ENCODE measurements around the gene LRMDA. TPM values are rescaled to one million over a fixed set of nuclear protein-coding genes. Genes with fewer than 3 reads are reported as not detected.

The LRMDA gene
- total RNA-seq, 1 experiment from 2014 or later: 1.2 TPM

DNA sequence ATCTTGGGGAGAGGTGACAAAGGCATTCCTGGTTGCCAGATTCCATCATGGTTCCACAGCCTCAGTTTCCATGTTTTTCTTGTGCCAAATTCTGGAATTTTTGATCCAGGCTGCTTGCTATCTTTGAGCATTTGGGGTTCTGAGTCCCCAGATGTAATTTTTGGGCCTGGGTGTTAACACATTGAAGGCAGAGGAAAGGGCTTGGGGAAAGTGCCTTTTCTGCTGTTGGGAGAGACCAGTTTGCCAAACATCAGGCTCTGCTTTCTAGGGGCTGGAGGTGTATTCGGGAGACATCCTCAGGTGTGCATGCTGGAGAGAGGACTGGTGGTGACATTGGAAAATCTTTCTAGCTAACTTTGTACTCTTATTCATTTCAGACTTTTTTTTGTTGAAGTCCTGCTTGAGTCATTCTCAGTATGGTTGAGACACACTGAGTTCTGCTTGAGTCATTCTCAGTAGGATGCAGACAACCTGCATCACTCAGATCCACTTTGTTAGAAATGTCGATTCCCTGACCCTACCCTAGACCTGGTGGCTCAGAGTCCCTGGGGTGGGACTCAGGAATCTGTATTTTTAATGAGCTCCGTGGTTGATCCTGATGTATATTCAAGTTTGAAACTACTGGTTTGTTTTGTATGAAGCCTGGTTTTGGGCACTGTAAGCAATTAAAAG is 101.0 kb downstream of the LRMDA start:
- intact Hi-C loops (cut with micrococcal nuclease): loop anchor here (1.0 to 10.0 kb wide), 5 partner anchors 123 to 550 kb away; no protein-coding TSS in a partner anchor
- CTCF ChIA-PET: no interaction called here
- peak overlapping the region; percentile 48 for H3K4me2 ChIP-seq (ENCODE audit: low read length)

GRCh38 chr10:75538144-75538543 is 106.7 kb downstream of the LRMDA start:
- Histone ChIP-seq H3K4me2 (ENCODE audit: low read length) (no peak overlapping the region), H3K27me3 (ENCODE audit: low read length) (peaks cover 50% of the 10 kb centered on the region), H2AFZ (ENCODE audit: low read length) (no peak overlapping the region), H3K9me2 (replicated peaks; ENCODE audit: low read length) (no peaks in the 10 kb centered on the region), H3K4me3 (ENCODE audit: low read length) (no peak overlapping the region), H3K36me3 (ENCODE audit: low read depth, low read length) (no peaks in the 10 kb centered on the region), H3F3A (ENCODE audit: low read length, unreplicated experiment) (peaks cover under 1% of the 10 kb centered on the region), H3K9me3 (ENCODE audit: low read length) (no peaks in the 10 kb centered on the region), H3K79me2 (ENCODE audit: low read length) (no peaks in the 10 kb centered on the region), H3K4me1 (ENCODE audit: insufficient read depth, low read length) (peaks cover 14% of the 10 kb centered on the region), H3K27ac (ENCODE audit: low read length) (no peak overlapping the region), H3K9ac (ENCODE audit: low read length) (no peak overlapping the region), H4K20me1 (ENCODE audit: low read length) (no peaks in the 10 kb centered on the region)
- TF ChIP-seq EZH2 (IDR thresholded peaks at IDR 0.05; ENCODE audit: low read length, unreplicated experiment) (no peak), EZH2phosphoT487 (IDR thresholded peaks at IDR 0.05; ENCODE audit: borderline replicate concordance, low read length) (no peak), CTCF (conservative IDR thresholded peaks at IDR 0.05; ENCODE audit: low read depth, low read length) (no peak)
- ChIA-PET POLR2A (ENCODE audit: unreplicated experiment) (no interaction called here), CTCF (no interaction called here)
- ATAC-seq: no peak
- no peak for DNase-seq
- intact Hi-C loops (cut with micrococcal nuclease): loop anchor here (10.0 kb wide), 1 partner anchor 497 kb away; no protein-coding TSS in a partner anchor
- no TSS peak for BruUV-seq (replicated peaks)

More for the DNA sequence above, 101.0 kb downstream of the LRMDA start:
- POLR2A ChIA-PET (ENCODE audit: unreplicated experiment): interaction anchor here (0.6 to 0.7 kb wide), 2 partner anchors 126 to 131 kb away, joined by 3 to 4 read pairs; partner anchors contain the start of gene ZNF503
- peak; percentile 74 for ATAC-seq
- H3K4me1 ChIP-seq (ENCODE audit: insufficient read depth, low read length): peaks cover 41% of the 10 kb centered on the region
- peak overlapping the region; percentile 8 for H3K4me3 ChIP-seq (ENCODE audit: low read length)
- H4K20me1 ChIP-seq (ENCODE audit: low read length): no peaks in the 10 kb centered on the region
- TSS peak; percentile 86 for BruUV-seq (replicated peaks)
- DNase-seq: peak; percentile 97
- no peaks in the 10 kb centered on the region for H3K36me3 ChIP-seq (ENCODE audit: low read depth, low read length)
- peak overlapping the region; percentile 74 for H3K9ac ChIP-seq (ENCODE audit: low read length)
- TF ChIP-seq EZH2phosphoT487 (IDR thresholded peaks at IDR 0.05; ENCODE audit: borderline replicate concordance, low read length): no peak
- TF ChIP-seq EZH2 (IDR thresholded peaks at IDR 0.05; ENCODE audit: low read length, unreplicated experiment): no peak
- no peak for TF ChIP-seq CTCF (conservative IDR thresholded peaks at IDR 0.05; ENCODE audit: low read depth, low read length)
- H3K27me3 ChIP-seq (ENCODE audit: low read length): no peaks in the 10 kb centered on the region
- H2AFZ ChIP-seq (ENCODE audit: low read length): no peak overlapping the region
- peak overlapping the region; percentile 85 for H3K27ac ChIP-seq (ENCODE audit: low read length)
- peaks cover 12% of the 10 kb centered on the region for H3F3A ChIP-seq (ENCODE audit: low read length, unreplicated experiment)
- no peaks in the 10 kb centered on the region for H3K9me2 ChIP-seq (replicated peaks; ENCODE audit: low read length)
- H3K79me2 ChIP-seq (ENCODE audit: low read length): no peaks in the 10 kb centered on the region
- no peaks in the 10 kb centered on the region for H3K9me3 ChIP-seq (ENCODE audit: low read length)

GRCh38 chr10:75538765-75539164 is 107.3 kb downstream of the LRMDA start:
- BruUV-seq (replicated peaks): no TSS peak
- TF ChIP-seq EZH2 (IDR thresholded peaks at IDR 0.05; ENCODE audit: low read length, unreplicated experiment) (no peak), EZH2phosphoT487 (IDR thresholded peaks at IDR 0.05; ENCODE audit: borderline replicate concordance, low read length) (no peak), CTCF (conservative IDR thresholded peaks at IDR 0.05; ENCODE audit: low read depth, low read length) (no peak)
- intact Hi-C loops (cut with micrococcal nuclease): loop anchor here (10.0 kb wide), 1 partner anchor 496 kb away; no protein-coding TSS in a partner anchor

More at GRCh38 chr10:75538765-75539164, 107.3 kb downstream of the LRMDA start:
- H2AFZ ChIP-seq (ENCODE audit: low read length): no peak overlapping the region
- no peaks in the 10 kb centered on the region for H4K20me1 ChIP-seq (ENCODE audit: low read length)
- H3K9me2 ChIP-seq (replicated peaks; ENCODE audit: low read length): no peaks in the 10 kb centered on the region
- no peak overlapping the region for H3K4me3 ChIP-seq (ENCODE audit: low read length)
- H3K36me3 ChIP-seq (ENCODE audit: low read depth, low read length): no peaks in the 10 kb centered on the region
- DNase-seq: no peak
- POLR2A ChIA-PET (ENCODE audit: unreplicated experiment): no interaction called here
- H3K9ac ChIP-seq (ENCODE audit: low read length): no peak overlapping the region
- no peak overlapping the region for H3K4me2 ChIP-seq (ENCODE audit: low read length)
- peaks cover 54% of the 10 kb centered on the region for H3K27me3 ChIP-seq (ENCODE audit: low read length)
- H3K27ac ChIP-seq (ENCODE audit: low read length): no peak overlapping the region
- CTCF ChIA-PET: no interaction called here
- no peaks in the 10 kb centered on the region for H3K79me2 ChIP-seq (ENCODE audit: low read length)
- H3K9me3 ChIP-seq (ENCODE audit: low read length): no peaks in the 10 kb centered on the region
- no peaks in the 10 kb centered on the region for H3F3A ChIP-seq (ENCODE audit: low read length, unreplicated experiment)
- no peak for ATAC-seq
- peaks cover 8% of the 10 kb centered on the region for H3K4me1 ChIP-seq (ENCODE audit: insufficient read depth, low read length)
